ENCODE data around the gene GOLGA6L7. TPM values are rescaled to one million over a fixed set of nuclear protein-coding genes. Genes with fewer than 3 reads are reported as not detected.
"Not testable (repeated sequence)": the region's sequence is repeated elsewhere in the genome, so short reads cannot be mapped to it uniquely, and the experiment has no call there.

GOLGA6L7 gene
- not detected in 2 replicates for polyA plus RNA-seq (2014; cell fraction: cytosol; rRNA removed)
- not detected in 2 replicates for polyA plus RNA-seq (2014; cell fraction: nucleus; rRNA removed)

DNA sequence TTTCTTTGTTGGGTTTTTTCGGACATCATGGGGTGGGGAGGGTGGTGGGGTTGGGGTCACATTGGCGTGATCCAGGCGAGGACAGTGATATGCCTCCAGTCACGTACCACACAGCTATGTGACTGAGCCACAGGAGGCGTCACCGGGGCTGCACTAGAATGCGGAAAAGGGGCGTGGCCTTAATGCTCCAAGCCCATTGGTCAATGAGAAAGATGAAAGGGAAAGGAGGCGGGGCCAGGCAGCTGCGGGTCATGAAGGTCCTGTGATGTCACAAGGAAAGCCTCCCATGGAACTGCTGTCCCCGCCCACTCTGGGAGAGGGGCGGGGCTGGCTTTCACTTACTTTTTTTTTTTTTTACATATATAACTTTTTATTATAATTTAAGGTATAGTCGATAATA is at the start of gene GOLGA6L7:
TSS of gene GOLGA6L7 (minus strand) at position 124 of the 400 bp plus-strand sequence. CDS start at position 29, 95 bp downstream.
- not testable (repeated sequence) for DNase-seq (ENCODE audit: low spot score)

- no peak for DNase-seq (ENCODE audit: low spot score)
Observed at GRCh38 chr15:28897861-28898585, 49.6 kb upstream of the GOLGA6L7 start.

DNA sequence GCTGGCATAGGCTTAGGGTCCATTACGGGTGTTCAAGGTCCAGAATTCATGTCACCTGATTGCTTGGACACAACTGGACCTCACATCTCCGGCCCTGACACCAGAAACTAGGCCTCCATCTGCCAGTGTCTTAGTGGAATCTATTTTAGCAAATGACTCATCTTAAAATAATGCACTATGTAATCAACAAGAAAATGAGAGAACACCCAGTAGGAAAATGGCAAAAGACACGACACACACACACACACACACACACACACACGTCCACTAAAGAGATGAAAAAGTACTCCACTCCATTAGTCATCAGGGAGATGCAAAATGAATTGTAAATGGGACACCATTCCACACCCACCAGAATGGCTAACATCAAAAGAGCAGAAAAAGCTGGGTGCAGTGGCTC is 48.5 kb upstream of the GOLGA6L7 start:
- no peak for DNase-seq (ENCODE audit: low spot score)

GRCh38 chr15:28895566-28895965 is 47.1 kb upstream of the GOLGA6L7 start:
- DNase-seq (ENCODE audit: low spot score), result no peak

DNA sequence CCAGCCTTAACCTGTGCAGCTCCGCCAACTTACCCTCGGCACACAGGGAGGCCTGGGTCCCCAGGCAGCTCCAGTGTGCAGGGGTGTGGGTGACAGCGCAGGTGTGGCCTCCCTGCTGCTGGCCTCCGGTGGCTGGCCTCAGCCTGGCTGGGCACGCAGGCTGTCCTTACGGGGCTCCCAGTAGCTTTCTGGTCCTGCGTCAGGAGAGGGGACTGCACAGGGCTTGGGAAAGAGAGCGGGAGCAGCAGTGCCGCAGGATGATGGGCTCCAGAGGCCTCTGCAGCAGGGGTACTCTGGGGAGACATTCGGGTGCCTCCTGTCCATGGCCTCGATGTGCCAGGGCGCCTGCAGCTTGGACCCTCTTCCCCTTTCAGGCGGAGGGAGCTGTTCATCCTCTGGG is 46.7 kb upstream of the GOLGA6L7 start:
- DNase-seq (ENCODE audit: low spot score), result no peak

DNA sequence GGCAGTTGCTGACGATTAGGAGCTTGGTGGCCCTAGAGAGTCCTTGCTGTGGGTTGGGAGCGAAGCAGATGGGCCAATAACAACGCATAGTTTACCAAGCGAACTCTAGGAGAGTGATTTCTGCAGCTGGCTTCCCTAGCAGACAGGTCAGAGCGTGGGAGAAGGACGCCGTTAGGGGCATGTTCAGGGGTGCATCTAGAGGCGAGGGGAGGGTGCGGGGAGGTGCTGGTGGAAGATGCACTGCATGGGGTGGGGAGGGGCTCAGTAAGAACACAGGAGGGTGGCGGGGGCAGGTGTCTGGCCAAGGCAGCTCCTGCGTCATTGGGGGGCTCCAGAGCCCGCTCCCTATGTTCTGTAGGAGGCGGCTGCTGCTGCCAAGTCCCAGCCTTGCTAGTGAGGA is 46.2 kb upstream of the GOLGA6L7 start:
- DNase-seq (ENCODE audit: low spot score), result no peak

- DNase-seq (ENCODE audit: low spot score), result no peak
Observed at GRCh38 chr15:28892789-28893610, 44.6 kb upstream of the GOLGA6L7 start.

- DNase-seq (ENCODE audit: low spot score), result no peak
Observed at GRCh38 chr15:28891588-28891987, 43.1 kb upstream of the GOLGA6L7 start.

- DNase-seq (ENCODE audit: low spot score), result no peak
Observed at GRCh38 chr15:28890711-28891495, 42.5 kb upstream of the GOLGA6L7 start.

GRCh38 chr15:28890291-28890690 is 41.8 kb upstream of the GOLGA6L7 start:
- not testable (repeated sequence) for DNase-seq (ENCODE audit: low spot score)

DNA sequence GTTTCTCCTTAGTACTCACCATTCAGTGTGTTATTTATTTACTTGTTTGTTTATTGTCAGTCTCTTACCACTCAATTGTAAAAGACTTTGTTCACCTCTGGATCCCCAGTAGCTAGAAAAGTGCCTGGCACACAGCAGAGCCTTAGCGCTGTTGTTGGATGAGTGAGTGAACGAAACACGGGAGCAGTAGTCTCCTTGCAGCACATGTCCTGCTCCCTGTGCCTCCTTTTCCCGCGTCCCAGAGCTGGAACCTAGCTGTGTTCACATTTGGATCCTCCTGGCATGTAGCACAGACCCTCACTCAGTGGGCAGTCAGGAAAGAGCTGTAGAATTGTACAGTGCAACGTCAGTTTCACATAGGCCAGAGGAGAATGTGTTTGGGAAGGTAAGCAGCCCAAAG is 41.4 kb upstream of the GOLGA6L7 start:
- DNase-seq (ENCODE audit: low spot score), result not testable (repeated sequence)

DNA sequence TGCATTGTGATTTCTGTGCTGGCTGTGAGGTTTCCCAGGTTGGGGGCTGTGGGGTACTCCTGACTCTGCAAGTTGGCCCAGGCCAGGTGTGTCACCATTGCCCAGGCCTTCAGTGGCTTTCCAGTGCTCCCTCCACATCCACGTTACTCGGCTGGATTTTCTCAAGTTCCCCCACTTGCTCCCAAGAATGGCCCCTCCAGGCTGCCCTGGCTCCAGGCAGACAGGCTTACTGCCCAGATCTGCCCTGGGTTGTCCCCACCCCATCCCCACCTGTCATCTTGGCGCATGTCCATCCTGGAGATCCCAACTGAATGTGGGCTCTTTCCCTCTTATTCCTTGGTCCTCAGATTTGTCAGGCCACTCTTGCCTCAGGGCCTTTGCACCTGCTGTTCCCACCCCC is 40.9 kb upstream of the GOLGA6L7 start:
- DNase-seq (ENCODE audit: low spot score), result no peak

GRCh38 chr15:28888900-28889299 is 40.5 kb upstream of the GOLGA6L7 start:
- no peak for DNase-seq (ENCODE audit: low spot score)

- DNase-seq (ENCODE audit: low spot score), result no peak
Observed at GRCh38 chr15:28888302-28888894, 40.0 kb upstream of the GOLGA6L7 start.

- no peak for DNase-seq (ENCODE audit: low spot score)
Observed at GRCh38 chr15:28887339-28888174, 39.1 kb upstream of the GOLGA6L7 start.

GRCh38 chr15:28886431-28887338 is 38.2 kb upstream of the GOLGA6L7 start:
- DNase-seq (ENCODE audit: low spot score), result no peak

- DNase-seq (ENCODE audit: low spot score), result peak; percentile 54
Observed at GRCh38 chr15:28885630-28886430, 37.4 kb upstream of the GOLGA6L7 start, which contains the start of gene APBA2. APBA2 (plus strand) TSS chr15:28885974; CDS start chr15:29053885, 167,911 bp downstream.

GRCh38 chr15:28885128-28885629 is 36.7 kb upstream of the GOLGA6L7 start:
- peak; percentile 49 for DNase-seq (ENCODE audit: low spot score)
